ENCODE data around the gene BPIFB6.

- TF ChIP-seq JUN (IDR thresholded peaks at IDR 0.05; ENCODE audit: borderline replicate concordance, insufficient read depth, insufficient read length, low read depth): no peak
- no peak for TF ChIP-seq CTCF (IDR thresholded peaks at IDR 0.05; ENCODE audit: extremely low read depth in 1 of 2, insufficient read depth in 1 of 2, low read depth in 1 of 2, low read length in 2 of 2)
- no peak for TF ChIP-seq POLR2AphosphoS5 (IDR thresholded peaks at IDR 0.05; ENCODE audit: insufficient read depth, low read depth, low read length)
- TF ChIP-seq MYC (IDR thresholded peaks at IDR 0.05; ENCODE audit: low read depth, low read length): no peak
These were observed 33.3 kb downstream of the BPIFB6 start for GRCh38 chr20:33064572-33065287.

Data from endothelial cell of umbilical vein (primary cell).